Sigmoid colon (tissue), 4 donors: ENCODE measurements around the gene TSPAN18.
A peak's percentile ranks its signal among the peaks of the same experiment; 100 is the strongest.

Experiments used
- CTCF ChIP-seq, 4 experiments: fragments of 450-650 bp in 3 of 4; fragments of 200-600 bp in 1 of 4; IDR thresholded peaks; one replicate each; pipeline ENCODE4 v1.5.1; 2016 to 2019; ENCODE audit warnings: antibody characterized with exemption in 4 of 4, mild to moderate bottlenecking in 3 of 4, moderate library complexity in 2 of 4
- EP300 ChIP-seq, 4 donors: sonication (generic); formaldehyde crosslinking; IDR thresholded peaks; one replicate each; pipeline ENCODE4 v1.6.1; 2017; ENCODE audit warnings: antibody characterized with exemption in 4 of 4
- POLR2A ChIP-seq, 2 donors: fragments of 450-650 bp; IDR thresholded peaks; one replicate each; pipeline ENCODE4 v1.6.1; 2016; ENCODE audit warnings: antibody characterized with exemption in 2 of 2, mild to moderate bottlenecking in 2 of 2, moderate library complexity in 2 of 2
- POLR2AphosphoS5 ChIP-seq, 4 donors: sonication (generic); formaldehyde crosslinking; IDR thresholded peaks; one replicate each; pipeline ENCODE4 v1.6.1; 2017; ENCODE audit warnings: antibody characterized with exemption in 4 of 4

- TF ChIP-seq POLR2A (IDR thresholded peaks at IDR 0.05) (no peak), CTCF (IDR thresholded peaks at IDR 0.05) (peak; percentile 71 to 87 (median 82)), POLR2AphosphoS5 (IDR thresholded peaks at IDR 0.05) (no peak), EP300 (IDR thresholded peaks at IDR 0.05) (no peak)
These were observed 184.5 kb downstream of the TSPAN18 start for GRCh38 chr11:44911029-44911814.
